IMR-90 (cell line): ENCODE results near the gene TRIO. TPM values are rescaled to one million over a fixed set of nuclear protein-coding genes. Genes with fewer than 3 reads are reported as not detected.

ENCODE experiments used
- ATAC-seq: fragments of 200-7000 bp; cut with Tn5 transposase; 2 replicates; pipeline ENCODE4 v1.9.1; 2020; ENCODE audit warnings: low read depth, mild to moderate bottlenecking, moderate library complexity
- BruUV-seq: library from RNA; stranded (reverse); fragments of 400-500 nt; replicated peaks from 2 replicates; lab custom pipeline; 2021; lab: Mats Ljungman, UMichigan
- CTCF ChIA-PET: fragments of 300-600 bp; formaldehyde crosslinking; extraction: SDS; loops from one replicate; lab custom pipeline; 2021; ENCODE audit warnings: antibody characterized with exemption; lab: Yijun Ruan, JAX
- POLR2A ChIA-PET: fragments of 300-600 bp; sonication (Branson Sonifier 250); formaldehyde crosslinking; loops from one replicate; lab custom pipeline; 2022; ENCODE audit warnings: antibody characterized with exemption; ENCODE audit not compliant: unreplicated experiment; lab: Charles Lee
- DNase-seq: peaks from one replicate; pipeline ENCODE4 v3.0.0; 2013
- H2AFZ ChIP-seq: replicated peaks from 2 replicates; pipeline ENCODE3; 2013; ENCODE audit warnings: low read length, mild to moderate bottlenecking; ENCODE audit not compliant: poor library complexity
- H2AK5ac ChIP-seq: 2 replicates; pipeline ENCODE4 v1.6.1; 2013; ENCODE audit warnings: low read depth, low read length, inconsistent platforms
- H2AK9ac ChIP-seq: replicated peaks from 2 replicates; pipeline ENCODE3; 2013; ENCODE audit warnings: mild to moderate bottlenecking, low read depth, low read length, moderate library complexity; ENCODE audit not compliant: poor library complexity
- H2BK120ac ChIP-seq: 2 replicates; pipeline ENCODE4 v1.6.1; 2013; ENCODE audit warnings: low read depth, low read length, inconsistent platforms
- H2BK15ac ChIP-seq: 3 replicates; pipeline ENCODE4 v1.6.1; 2013; ENCODE audit warnings: low read depth, low read length, inconsistent platforms
- H2BK20ac ChIP-seq: 2 replicates; pipeline ENCODE4 v1.6.1; 2013; ENCODE audit warnings: low read depth, mild to moderate bottlenecking, inconsistent platforms, low read length, moderate library complexity
- H2BK5ac ChIP-seq: 2 replicates; pipeline ENCODE4 v1.6.1; 2013; ENCODE audit warnings: mild to moderate bottlenecking, low read depth, low read length, inconsistent platforms; ENCODE audit not compliant: poor library complexity, severe bottlenecking
- H3K14ac ChIP-seq: replicated peaks from 2 replicates; pipeline ENCODE4 v1.6.1; 2013; ENCODE audit warnings: low read depth, low read length, inconsistent platforms
- H3K18ac ChIP-seq: 2 replicates; pipeline ENCODE4 v1.6.1; 2013; ENCODE audit warnings: low read depth, low read length, control low read depth
- H3K23ac ChIP-seq: 2 replicates; pipeline ENCODE4 v1.6.1; 2013; ENCODE audit warnings: low read depth, low read length, inconsistent platforms
- H3K27ac ChIP-seq: 2 replicates; pipeline ENCODE4 v1.5.1; 2013; ENCODE audit warnings: mild to moderate bottlenecking, control low read depth, low read length; ENCODE audit not compliant: insufficient read depth
- H3K27me3 ChIP-seq: 2 replicates; pipeline ENCODE4 v1.6.1; 2013; ENCODE audit warnings: low read length; ENCODE audit not compliant: control insufficient read depth, insufficient read depth
- H3K36me3 ChIP-seq: 2 replicates; pipeline ENCODE4 v1.6.1; 2013; ENCODE audit warnings: low read length, mixed read lengths; ENCODE audit not compliant: control insufficient read depth, insufficient read depth
- H3K4ac ChIP-seq: 2 replicates; pipeline ENCODE4 v1.6.1; 2013; ENCODE audit warnings: low read depth, low read length, inconsistent platforms
- H3K4me1 ChIP-seq: 2 replicates; pipeline ENCODE4 v1.6.1; 2013; ENCODE audit warnings: low read length, mixed read lengths; ENCODE audit not compliant: control insufficient read depth, insufficient read depth
- H3K4me2 ChIP-seq: 2 replicates; pipeline ENCODE4 v1.6.1; 2013; ENCODE audit warnings: low read depth, mild to moderate bottlenecking, control low read depth, low read length, moderate library complexity
- H3K4me3 ChIP-seq: 2 replicates; pipeline ENCODE4 v1.5.1; 2013; ENCODE audit warnings: low read depth, mild to moderate bottlenecking, control low read depth, low read length, moderate library complexity; ENCODE audit not compliant: insufficient read depth
- H3K56ac ChIP-seq: 2 replicates; pipeline ENCODE4 v1.6.1; 2013; ENCODE audit warnings: low read length, inconsistent platforms; ENCODE audit not compliant: insufficient read depth; ENCODE audit errors: extremely low read depth
- H3K79me1 ChIP-seq, 2 experiments: 2 replicates each; pipeline ENCODE4 v1.6.1; 2013; ENCODE audit warnings: low read length in 2 of 2, inconsistent platforms in 1 of 2, low read depth in 1 of 2
- H3K9ac ChIP-seq: 2 replicates; pipeline ENCODE4 v1.6.1; 2013; ENCODE audit warnings: low read depth, low read length, control low read depth
- H3K9me1 ChIP-seq: 2 replicates; pipeline ENCODE4 v1.6.1; 2013; ENCODE audit warnings: low read length, inconsistent platforms; ENCODE audit not compliant: insufficient read depth
- H3K9me3 ChIP-seq: 2 replicates; pipeline ENCODE4 v1.6.1; 2013; ENCODE audit warnings: low read length; ENCODE audit not compliant: control insufficient read depth, insufficient read depth
- H4K20me1 ChIP-seq: 2 replicates; pipeline ENCODE4 v1.6.1; 2013; ENCODE audit warnings: low read length, inconsistent platforms; ENCODE audit not compliant: insufficient read depth
- H4K5ac ChIP-seq: 2 replicates; pipeline ENCODE4 v1.6.1; 2013; ENCODE audit warnings: mild to moderate bottlenecking, low read depth, low read length, control low read depth
- H4K8ac ChIP-seq, 2 experiments: 2 replicates each; pipeline ENCODE4 v1.6.1; 2013; ENCODE audit warnings: low read depth in 2 of 2, low read length in 2 of 2, control low read depth in 1 of 2, inconsistent platforms in 1 of 2
- H4K91ac ChIP-seq: 2 replicates; pipeline ENCODE4 v1.6.1; 2013; ENCODE audit warnings: low read depth, low read length, inconsistent platforms; ENCODE audit not compliant: insufficient read depth
- BHLHE40 ChIP-seq: fragments of 150-350 bp; IDR thresholded peaks from 2 replicates; pipeline ENCODE4 v1.6.1; 2016; ENCODE audit warnings: mild to moderate bottlenecking, low read depth, low read length
- ELK1 ChIP-seq: fragments of 150-350 bp; IDR thresholded peaks from 2 replicates; pipeline ENCODE4 v1.6.1; 2016; ENCODE audit warnings: low read depth, mild to moderate bottlenecking, low read length, moderate library complexity, borderline replicate concordance
- MAZ ChIP-seq: IDR thresholded peaks from 2 replicates; pipeline ENCODE4 v1.6.1; 2012; ENCODE audit warnings: low read depth, mild to moderate bottlenecking, low read length, improper control_type of control experiment, moderate library complexity, borderline replicate concordance
- MXI1 ChIP-seq: IDR thresholded peaks from 2 replicates; pipeline ENCODE4 v1.6.1; 2012; ENCODE audit warnings: low read depth, mild to moderate bottlenecking, low read length, moderate library complexity, borderline replicate concordance
- RFX5 ChIP-seq: IDR thresholded peaks from 2 replicates; pipeline ENCODE4 v1.8.0; 2012; ENCODE audit warnings: low read depth, mild to moderate bottlenecking, low read length, moderate library complexity
- WGBS, 2 experiments: methylation state at CpG; one replicate each; pipeline versions ENCODE4 v1.1.5 to v1.1.7; 2013; ENCODE audit warnings: missing lambda C conversion rate in 2 of 2; ENCODE audit not compliant: insufficient read length in 1 of 2; ENCODE audit errors: extremely low coverage in 2 of 2; 5-methylcytosine and 5-hydroxymethylcytosine counted together
- dilution Hi-C: fragments of 300-500 bp; cut with HindIII; formaldehyde crosslinking; loops from one replicate; pipeline ENCODE4 v1.14.3; 2018; ENCODE audit warnings: low sequenced_read_pairs; ENCODE audit not compliant: unreplicated experiment
- in situ Hi-C: fragments of 300-500 bp; cut with MboI; formaldehyde crosslinking; loops from 3 replicates; pipeline ENCODE4 v1.14.3; 2019; ENCODE audit warnings: low sequenced_read_pairs, inconsistent platforms, mixed read lengths
- intact Hi-C: fragments of 100-400 bp; cut with micrococcal nuclease; formaldehyde crosslinking; loops from 2 replicates; pipeline ENCODE4 v1.10.0; 2022
- polyA plus RNA-seq, 3 experiments: library from polyadenylated mRNA; depleted of rRNA; stranded (reverse); fragments of >200 nt; gene quantifications; 2 replicates each; pipeline ENCODE4 v1.2.3, GENCODE V29; 2012; ENCODE audit warnings: low replicate concordance in 1 of 3
- total RNA-seq: library from RNA; depleted of rRNA; stranded (reverse); fragments of >200 nt; gene quantifications from 2 replicates; pipeline ENCODE4 v1.2.3, GENCODE V29; 2012

The TRIO gene
- total and polyA plus RNA-seq, 2 of the 4 experiments (the other 2 are of a cell fraction): 206 to 522 TPM

GRCh38 chr5:14112998-14113652 lies 30.0 kb upstream of the TRIO start (continued):
- TF ChIP-seq MAZ: no peak

- BruUV-seq: no TSS peak
- Histone ChIP-seq H3K14ac (no peak overlapping the region; the same call in 1 of the 2 replicates), H3K18ac (peak overlapping the region; percentile 2; the same call in 1 of the 2 replicates), H3K27ac (no peak overlapping the region), H3K9ac (no peak overlapping the region), H4K8ac (peak overlapping the region in 1 of 2 experiments; percentile 33; a peak in 2 of 4 replicates), H3K23ac (peak overlapping the region; percentile 53; the same call in 1 of the 2 replicates), H3K4me2 (no peak overlapping the region), H3K4ac (peak overlapping the region; percentile 30; the same call in 1 of the 2 replicates), H4K20me1 (no peaks in the 10 kb centered on the region), H3K79me1 (peaks cover 2 to 17% of the 10 kb centered on the region in 2 experiments; a peak in 3 of 4 replicates), H2AFZ (no peak overlapping the region), H3K9me3 (peaks cover 6% of the 10 kb centered on the region; the same call in 1 of the 2 replicates), H3K4me3 (no peak overlapping the region), H3K9me1 (no peaks in the 10 kb centered on the region), H3K27me3 (0 out of 2 replicates have a peak, but pooled peaks cover 2% of the 10 kb centered on the region), H2BK120ac (peak overlapping the region; percentile 35; the same call in 1 of the 2 replicates), H2BK15ac (peak overlapping the region; percentile 57; the same call in 1 of the 3 replicates), H2AK9ac (no peak overlapping the region), H2AK5ac (peak overlapping the region; percentile 71; the same call in 1 of the 2 replicates), H2BK5ac (no peak overlapping the region), H4K5ac (0 out of 2 replicates have a peak overlapping the region, but pooled peaks have one; percentile 40), H3K4me1 (peaks cover 3% of the 10 kb centered on the region), H2BK20ac (peak overlapping the region; percentile 50; the same call in 1 of the 2 replicates), H4K91ac (0 out of 2 replicates have a peak overlapping the region, but pooled peaks have one; percentile 39), H3K56ac (no peak overlapping the region), H3K36me3 (no peaks in the 10 kb centered on the region)
- CTCF ChIA-PET: no interaction called here
- POLR2A ChIA-PET: no interaction called here
- dilution Hi-C loops (no loop called here), intact Hi-C loops (no loop called here), in situ Hi-C loops (loop anchor here (25.0 kb wide), 1 partner anchor 548 kb away; the partner anchor contains the start of gene OTULIN)
- TF ChIP-seq RFX5: no peak
- no peak for TF ChIP-seq ELK1
- no peak for TF ChIP-seq MAZ
- TF ChIP-seq BHLHE40: no peak
- TF ChIP-seq MXI1: no peak
- no peak for DNase-seq
- 84% methylated on average over 4 of the region's 4 CpGs; no CpG with 5 or more reads in 1 of the 2 experiments for WGBS, 2 experiments
- no peak for ATAC-seq
These were observed 28.4 kb upstream of the TRIO start for GRCh38 chr5:14114615-14115251.
